ENCODE results near the gene SH2D3A. TPM values are rescaled to one million over a fixed set of nuclear protein-coding genes. Genes with fewer than 3 reads are reported as not detected.

SH2D3A gene
- total and polyA plus RNA-seq, 2 donors (not counting 1 experiment from before 2014, with no cell fraction given) = 36.1 to 54.1 TPM

DNA sequence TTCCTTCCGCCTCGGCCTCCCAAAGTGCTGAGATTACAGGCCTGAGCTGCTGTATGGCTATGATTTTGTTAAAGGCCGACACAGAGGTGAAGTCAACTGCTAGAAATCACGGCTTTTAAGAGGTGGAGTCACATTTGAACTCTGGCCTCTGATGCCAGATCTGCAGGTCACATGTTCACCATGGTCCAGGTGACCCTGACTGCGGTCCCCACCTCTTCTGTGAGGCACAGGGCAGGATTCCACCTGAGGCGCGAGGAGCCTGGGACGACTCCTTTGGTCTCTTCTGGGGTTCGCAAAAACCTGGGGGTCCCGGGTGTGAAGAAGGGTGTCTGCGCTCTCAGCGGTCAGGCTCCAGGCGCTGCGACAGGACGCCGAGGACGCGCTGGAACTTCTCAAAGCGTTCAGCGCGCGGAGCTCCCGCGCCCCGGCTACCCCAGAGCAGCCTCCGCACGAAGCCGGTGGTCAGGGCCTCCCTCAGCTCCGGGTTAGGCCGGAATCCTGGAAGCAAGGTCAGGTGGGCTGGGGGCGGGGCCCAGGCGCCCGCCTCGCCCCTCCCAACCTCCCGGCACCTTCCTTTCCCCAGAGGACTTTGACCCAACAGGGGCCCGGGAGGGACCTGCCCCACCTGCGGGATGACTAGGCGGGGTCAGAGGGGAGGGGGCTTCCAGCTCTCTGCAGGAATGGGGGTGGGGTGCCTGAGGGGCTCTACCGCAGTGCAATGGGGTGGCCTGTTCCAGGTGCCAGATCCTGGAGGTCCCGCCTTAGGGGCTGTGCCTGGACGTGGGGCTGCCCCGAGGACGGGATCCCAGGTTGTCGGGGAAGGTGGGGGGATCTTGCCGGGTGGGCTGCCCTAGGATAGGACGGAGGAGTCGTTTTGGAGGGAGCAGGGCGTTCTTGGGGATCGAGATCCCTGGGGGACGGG is 14.7 kb downstream of the SH2D3A start:
- POLR2A ChIA-PET = interaction anchor here (0.5 to 2.2 kb wide), 7 partner anchors 10 to 949 kb away, joined by 3 to 6 read pairs (median 3); partner anchors contain the start of genes FCER2, GPR108 and SH2D3A
- Mint-ChIP-seq H3K4me3 (peak overlapping the region; percentile 94), H3K27ac (peak overlapping the region; percentile 96), H3K9me3 (ENCODE audit: insufficient read depth) (no peaks in the 10 kb centered on the region), H3K27me3 (no peaks in the 10 kb centered on the region), H3K4me1 (peaks cover 23% of the 10 kb centered on the region)
- H3K27me3 ChIP-seq (replicated peaks in 1 of 4; ENCODE audit: control extremely low read depth in 1 of 4, control insufficient read depth in 3 of 4, insufficient read depth in 4 of 4, low read length in 3 of 4) = no peaks in the 10 kb centered on the region
- H3K27ac ChIP-seq (ENCODE audit: low read length in 2 of 2) = peak overlapping the region in 1 of 2 donors; percentile 35
- peaks cover 0 to 33% of the 10 kb centered on the region in 2 experiments for H3K36me3 ChIP-seq (replicated peaks in 1 of 2; ENCODE audit: control extremely low read depth in 1 of 2, control insufficient read depth in 1 of 2, extremely low read depth in 1 of 2, insufficient read depth in 2 of 2, low read length in 1 of 2)
- peak overlapping the region; percentile 65 for H2AFZ ChIP-seq (ENCODE audit: insufficient read depth, low read depth, low read length, poor library complexity, severe bottlenecking)
- H3K9ac ChIP-seq (ENCODE audit: low read length) = no peak overlapping the region
- WGBS (ENCODE audit: insufficient coverage) = 86% methylated on average over 46 of the region's 50 CpGs
- intact Hi-C loops (cut with micrococcal nuclease) = loop anchor here (1.0 to 5.0 kb wide), 8 partner anchors 14 to 380 kb away; partner anchors contain the start of genes ALKBH7, SH2D3A and VAV1
- CTCF ChIA-PET = interaction anchor here (0.9 to 3.8 kb wide), 8 partner anchors 16 to 293 kb away, joined by 3 to 22 read pairs (median 6); partner anchors contain the start of genes GPR108, SLC25A23 and VAV1
- peaks cover 15% of the 10 kb centered on the region for H3K79me2 ChIP-seq (ENCODE audit: control insufficient read depth, insufficient read depth, low read length)
- peaks cover 13 to 26% of the 10 kb centered on the region in 2 donors for H3K4me1 ChIP-seq (ENCODE audit: control insufficient read depth in 2 of 2, insufficient read depth in 2 of 2, low read length in 2 of 2)
- TF ChIP-seq EZH2 (IDR thresholded peaks at IDR 0.05; ENCODE audit: borderline replicate concordance, insufficient read depth, low read depth, low read length, poor library complexity, severe bottlenecking) (no peak), CTCF (IDR thresholded peaks at IDR 0.05) (no peak)
- H3K4me3 ChIP-seq (ENCODE audit: control extremely low read depth in 1 of 5, extremely low read depth in 1 of 5, insufficient read depth in 1 of 5, low read depth in 2 of 5, low read length in 4 of 5) = peak overlapping the region in 3 of 5 experiments; percentile 56 to 65 (median 60)
- peaks cover 25% of the 10 kb centered on the region for H4K20me1 ChIP-seq (ENCODE audit: control insufficient read depth, insufficient read depth, low read length, poor library complexity, severe bottlenecking)
- H3K9me3 ChIP-seq (ENCODE audit: control extremely low read depth in 1 of 3, control insufficient read depth in 2 of 3, insufficient read depth in 1 of 3, low read length in 2 of 3) = no peaks in the 10 kb centered on the region
- H3K4me2 ChIP-seq (replicated peaks; ENCODE audit: low read depth, low read length, poor library complexity, severe bottlenecking) = peak overlapping the region; percentile 83
- no peak for DNase-seq
- no peak for ATAC-seq (ENCODE audit: low read depth)

Data from B cell (primary cell).